GM23338 (cell line): ENCODE results near the gene INKA1. TPM values are rescaled to one million over a fixed set of nuclear protein-coding genes. Genes with fewer than 3 reads are reported as not detected.

Experiments
- ATAC-seq: fragments of 200-7000 bp; cut with Tn5 transposase; 3 replicates; pipeline ENCODE4 v1.9.1; 2020
- DNase-seq: peaks from one replicate; pipeline ENCODE4 v3.0.0-alpha.2; 2015; ENCODE audit warnings: low spot score
- H2AFZ ChIP-seq: fragments of 200-600 bp; sonication (generic); 2 replicates; pipeline ENCODE4 v1.8.0; 2016; ENCODE audit warnings: antibody characterized with exemption, mild to moderate bottlenecking, moderate library complexity
- H3F3A ChIP-seq: fragments of 200-600 bp; sonication (generic); replicated peaks from 2 replicates; pipeline ENCODE4 v1.8.0; 2017; ENCODE audit warnings: antibody characterized with exemption, mixed run types, low read depth
- H3K27ac ChIP-seq: fragments of 200-600 bp; sonication (generic); 2 replicates; pipeline ENCODE4 v1.6.1; 2016; ENCODE audit warnings: low read depth
- H3K27me3 ChIP-seq: fragments of 200-600 bp; sonication (generic); 2 replicates; pipeline ENCODE4 v1.8.0; 2016; ENCODE audit warnings: mild to moderate bottlenecking, mixed run types, moderate library complexity; ENCODE audit not compliant: insufficient read depth
- H3K36me3 ChIP-seq: fragments of 200-600 bp; sonication (generic); 2 replicates; pipeline ENCODE4 v1.8.0; 2016; ENCODE audit warnings: mild to moderate bottlenecking; ENCODE audit not compliant: insufficient read depth
- H3K4me1 ChIP-seq: fragments of 200-600 bp; sonication (generic); 2 replicates; pipeline ENCODE4 v1.8.0; 2016; ENCODE audit warnings: mild to moderate bottlenecking, moderate library complexity; ENCODE audit not compliant: insufficient read depth
- H3K4me2 ChIP-seq: fragments of 200-600 bp; sonication (generic); 2 replicates; pipeline ENCODE4 v1.7.1; 2017; ENCODE audit warnings: mixed run types
- H3K4me3 ChIP-seq: fragments of 200-600 bp; sonication (generic); 2 replicates; pipeline ENCODE4 v1.6.1; 2016; ENCODE audit warnings: mixed run types
- H3K79me2 ChIP-seq: fragments of 200-600 bp; sonication (generic); replicated peaks from 2 replicates; pipeline ENCODE4 v1.8.0; 2017; ENCODE audit warnings: mild to moderate bottlenecking; ENCODE audit not compliant: insufficient read depth
- H3K9me2 ChIP-seq: fragments of 200-600 bp; sonication (generic); 2 replicates; pipeline ENCODE4 v1.8.0; 2017; ENCODE audit not compliant: insufficient read depth
- H4K20me1 ChIP-seq: fragments of 200-600 bp; sonication (generic); replicated peaks from 2 replicates; pipeline ENCODE4 v1.8.0; 2017; ENCODE audit warnings: mild to moderate bottlenecking; ENCODE audit not compliant: insufficient read depth
- H3K27ac Mint-ChIP-seq: 2 replicates; pipeline ENCODE4 v1.8.0; 2020; ENCODE audit warnings: inconsistent platforms, mild to moderate bottlenecking, moderate library complexity, mixed read lengths
- H3K27me3 Mint-ChIP-seq: 3 replicates; pipeline ENCODE4 v1.8.0; 2022; ENCODE audit warnings: low read depth, mild to moderate bottlenecking, moderate library complexity, mixed read lengths, inconsistent platforms; ENCODE audit not compliant: insufficient read depth, poor library complexity
- H3K36me3 Mint-ChIP-seq: 3 replicates; pipeline ENCODE4 v1.8.0; 2021; ENCODE audit warnings: low read depth, mild to moderate bottlenecking, inconsistent platforms, moderate library complexity, mixed read lengths
- H3K4me1 Mint-ChIP-seq: 3 replicates; pipeline ENCODE4 v1.8.0; 2020; ENCODE audit warnings: mild to moderate bottlenecking, inconsistent platforms, mixed read lengths
- H3K4me3 Mint-ChIP-seq: 3 replicates; pipeline ENCODE4 v1.8.0; 2021; ENCODE audit warnings: moderate library complexity, mild to moderate bottlenecking, inconsistent platforms, mixed read lengths
- H3K9me3 Mint-ChIP-seq: 3 replicates; pipeline ENCODE4 v1.8.0; 2020; ENCODE audit warnings: moderate library complexity, mild to moderate bottlenecking, inconsistent platforms, mixed read lengths
- CREB1 ChIP-seq: fragments of 250-450 bp; sonication (Bioruptor Pico); IDR thresholded peaks from 2 replicates; pipeline ENCODE4 v1.5.0; 2020; ENCODE audit warnings: low read depth, mild to moderate bottlenecking, moderate library complexity
- CTCF ChIP-seq, 2 experiments: fragments of 200-600 bp in 1 of 2; sonication (generic) in 1 of 2; conservative IDR thresholded peaks; 2 replicates each; pipeline versions ENCODE4 v1.5.1 to v1.6.1; 2016 to 2017; ENCODE audit warnings: antibody characterized with exemption in 2 of 2, low read depth in 2 of 2, mild to moderate bottlenecking in 2 of 2, moderate library complexity in 1 of 2
- ETS1 ChIP-seq: IDR thresholded peaks from 2 replicates; pipeline ENCODE4 v1.6.1; 2016; ENCODE audit warnings: antibody characterized with exemption
- EZH2phosphoT487 ChIP-seq: fragments of 200-600 bp; sonication (generic); IDR thresholded peaks from one replicate; pipeline ENCODE4 v1.8.1; 2018; ENCODE audit warnings: antibody characterized with exemption; ENCODE audit not compliant: unreplicated experiment
- JUNB ChIP-seq: IDR thresholded peaks from one replicate; pipeline ENCODE4 v1.6.1; 2016; ENCODE audit warnings: antibody characterized with exemption; ENCODE audit not compliant: unreplicated experiment
- NANOG ChIP-seq: IDR thresholded peaks from 2 replicates; pipeline ENCODE4 v1.6.1; 2016; ENCODE audit warnings: antibody characterized with exemption, borderline replicate concordance
- POLR2AphosphoS5 ChIP-seq: IDR thresholded peaks from 2 replicates; pipeline ENCODE4 v1.6.1; 2016; ENCODE audit warnings: antibody characterized with exemption, low read depth
- REST ChIP-seq: IDR thresholded peaks from one replicate; pipeline ENCODE4 v1.6.1; 2018; ENCODE audit warnings: antibody characterized with exemption; ENCODE audit not compliant: unreplicated experiment
- STAT1 ChIP-seq: IDR thresholded peaks from one replicate; pipeline ENCODE4 v1.6.1; 2016; ENCODE audit warnings: antibody characterized with exemption; ENCODE audit not compliant: unreplicated experiment
- ZNF114 ChIP-seq: fragments of 250-450 bp; sonication (Bioruptor Pico); IDR thresholded peaks from 2 replicates; pipeline ENCODE4 v1.5.0; 2020; ENCODE audit warnings: mild to moderate bottlenecking, moderate library complexity
- ZNF331 ChIP-seq: fragments of 250-450 bp; sonication (Bioruptor Pico); IDR thresholded peaks from 2 replicates; pipeline ENCODE4 v1.5.0; 2020; ENCODE audit warnings: low read depth, mild to moderate bottlenecking, moderate library complexity
- ZNF462 ChIP-seq: fragments of 250-450 bp; sonication (Bioruptor Pico); IDR thresholded peaks from 2 replicates; pipeline ENCODE4 v1.5.0; 2020; ENCODE audit warnings: mild to moderate bottlenecking, moderate library complexity
- polyA plus RNA-seq: library from polyadenylated mRNA; unstranded; fragments of >200 nt; fragmentation: Nextera tagmentation; extraction: Ambion mirVana; gene quantifications from 2 replicates; pipeline ENCODE4 v1.2.1, GENCODE V29; 2016
- total RNA-seq: library from RNA; depleted of rRNA; stranded (reverse); fragments of >200 nt; shearing (Covaris generic); gene quantifications from 2 replicates; pipeline ENCODE4 v1.2.3, GENCODE V29; 2014

The INKA1 gene
- total and polyA plus RNA-seq, 2 experiments from 2014 or later: 3.7 to 4.0 TPM

GRCh38 chr3:49844464-49845183 is 41.6 kb downstream of the INKA1 start:
- no peak overlapping the region for H3K4me3 Mint-ChIP-seq
- H3K9me2 ChIP-seq: no peaks in the 10 kb centered on the region
- H3K27me3 Mint-ChIP-seq: peaks cover 5% of the 10 kb centered on the region
- no peak for DNase-seq
- no peaks in the 10 kb centered on the region for H3K27me3 ChIP-seq
- no peaks in the 10 kb centered on the region; the same call in 1 of the 2 replicates for H3K36me3 ChIP-seq
- no peak for TF ChIP-seq EZH2phosphoT487
- no peak for TF ChIP-seq STAT1
- no peak for TF ChIP-seq JUNB
- TF ChIP-seq ZNF462 (CRISPR knock-in tag): no peak
- no peak for TF ChIP-seq ETS1
- no peak for TF ChIP-seq POLR2AphosphoS5
- TF ChIP-seq ZNF114 (CRISPR knock-in tag): no peak
- TF ChIP-seq NANOG: no peak
- no peak for TF ChIP-seq REST
- TF ChIP-seq CTCF (conservative IDR thresholded peaks at IDR 0.05; ENCODE audit: low read depth in 2 of 2): no peak
- TF ChIP-seq CREB1 (CRISPR knock-in tag): no peak
- no peak for TF ChIP-seq ZNF331
- H3K4me1 Mint-ChIP-seq: peaks cover 18% of the 10 kb centered on the region
- H3K27ac Mint-ChIP-seq: no peak overlapping the region
- H3F3A ChIP-seq: no peaks in the 10 kb centered on the region
- no peaks in the 10 kb centered on the region for H3K4me1 ChIP-seq
- no peak overlapping the region for H2AFZ ChIP-seq
- H3K4me3 ChIP-seq: no peak overlapping the region
- no peaks in the 10 kb centered on the region for H3K79me2 ChIP-seq
- H3K9me3 Mint-ChIP-seq: no peaks in the 10 kb centered on the region
- peaks cover 5% of the 10 kb centered on the region; the same call in 1 of the 2 replicates for H4K20me1 ChIP-seq
- H3K27ac ChIP-seq: no peak overlapping the region
- no peak overlapping the region for H3K4me2 ChIP-seq
- H3K36me3 Mint-ChIP-seq: peaks cover 50% of the 10 kb centered on the region
- no peak for ATAC-seq
